Effector memory CD8-positive, alpha-beta T cell (primary cell): Measurements from ENCODE around the gene MAP3K8.
"Not testable (repeated sequence)": the region's sequence is repeated elsewhere in the genome, so short reads cannot be mapped to it uniquely, and the experiment has no call there.

Source experiments
- ATAC-seq: fragments of 150-1000 bp; cut with Tn5 transposase; replicated peaks from 2 replicates; pipeline ENCODE4 v1.10.0; 2021; ENCODE audit warnings: mild to moderate bottlenecking, moderate library complexity
- DNase-seq, 3 experiments: peaks; one replicate each; pipeline ENCODE4 v3.0.0; 2021
- H3K27ac Mint-ChIP-seq, 2 donors: one replicate each; pipeline ENCODE4 v1.8.0; 2022; ENCODE audit warnings: mild to moderate bottlenecking in 2 of 2, mixed read lengths in 2 of 2, moderate library complexity in 2 of 2
- H3K27me3 Mint-ChIP-seq, 2 donors: one replicate each; pipeline ENCODE4 v1.8.0; 2022; ENCODE audit warnings: mixed read lengths in 2 of 2
- H3K36me3 Mint-ChIP-seq: one replicate; pipeline ENCODE4 v1.8.0; 2022; ENCODE audit warnings: mild to moderate bottlenecking, moderate library complexity, mixed read lengths; ENCODE audit not compliant: insufficient read depth
- H3K4me1 Mint-ChIP-seq, 2 donors: one replicate each; pipeline ENCODE4 v1.8.0; 2022; ENCODE audit warnings: low read depth in 2 of 2, mixed read lengths in 2 of 2
- H3K4me3 Mint-ChIP-seq, 2 donors: one replicate each; pipeline ENCODE4 v1.8.0; 2022; ENCODE audit warnings: mild to moderate bottlenecking in 2 of 2, mixed read lengths in 2 of 2, moderate library complexity in 2 of 2
- H3K9me3 Mint-ChIP-seq, 2 donors: one replicate each; pipeline ENCODE4 v1.8.0; 2022; ENCODE audit warnings: mixed read lengths in 2 of 2

MAP3K8 gene

GRCh38 chr10:30431435-30431911 lies 2.5 kb upstream of the MAP3K8 start:
- DNase-seq (no peak), ATAC-seq (no peak)
- Mint-ChIP-seq H3K4me1 (peaks cover 25 to 26% of the 10 kb centered on the region in 2 donors), H3K9me3 (no peaks in the 10 kb centered on the region), H3K4me3 (no peak overlapping the region), H3K27me3 (no peaks in the 10 kb centered on the region), H3K36me3 (peaks cover 43% of the 10 kb centered on the region), H3K27ac (no peak overlapping the region)

GRCh38 chr10:30432622-30433305 lies 1.2 kb upstream of the MAP3K8 start:
- no peaks in the 10 kb centered on the region for H3K9me3 Mint-ChIP-seq
- H3K4me3 Mint-ChIP-seq: peak overlapping the region; percentile 90 to 95
- DNase-seq: no peak
- ATAC-seq: peak; percentile 3
- peaks cover 54% of the 10 kb centered on the region for H3K36me3 Mint-ChIP-seq
- peaks cover 34 to 35% of the 10 kb centered on the region in 2 donors for H3K4me1 Mint-ChIP-seq
- H3K27ac Mint-ChIP-seq: peak overlapping the region; percentile 90 to 95
- H3K27me3 Mint-ChIP-seq: no peaks in the 10 kb centered on the region

- Mint-ChIP-seq H3K27me3 (no peaks in the 10 kb centered on the region), H3K9me3 (no peaks in the 10 kb centered on the region), H3K27ac (peak overlapping the region; percentile 90 to 95), H3K36me3 (peaks cover 59% of the 10 kb centered on the region), H3K4me1 (peaks cover 34 to 35% of the 10 kb centered on the region in 2 donors), H3K4me3 (peak overlapping the region; percentile 90 to 95)
- DNase-seq (peak; percentile 25 to 38 (median 28)), ATAC-seq (peak; percentile 4)
Observed at GRCh38 chr10:30433306-30433729, 666 bp upstream of the MAP3K8 start.

GRCh38 chr10:30434273-30435072 lies 489 bp downstream of the MAP3K8 start:
- peaks cover 71% of the 10 kb centered on the region for H3K36me3 Mint-ChIP-seq
- ATAC-seq: peak; percentile 54
- H3K27ac Mint-ChIP-seq: peak overlapping the region; percentile 90 to 95
- H3K4me3 Mint-ChIP-seq: peak overlapping the region; percentile 90 to 95
- DNase-seq: peak; percentile 53 to 58 (median 56)
- H3K4me1 Mint-ChIP-seq: peaks cover 39 to 44% of the 10 kb centered on the region in 2 donors
- H3K27me3 Mint-ChIP-seq: no peaks in the 10 kb centered on the region
- no peaks in the 10 kb centered on the region for H3K9me3 Mint-ChIP-seq

- ATAC-seq (no peak), DNase-seq (no peak)
- Mint-ChIP-seq H3K27ac (peak overlapping the region; percentile 90 to 95), H3K9me3 (no peaks in the 10 kb centered on the region), H3K36me3 (peaks cover 77% of the 10 kb centered on the region), H3K27me3 (no peaks in the 10 kb centered on the region), H3K4me3 (peak overlapping the region; percentile 90 to 95), H3K4me1 (peaks cover 39 to 48% of the 10 kb centered on the region in 2 donors)
Observed at GRCh38 chr10:30435073-30435422, 1.1 kb downstream of the MAP3K8 start.

- H3K4me1 Mint-ChIP-seq: peaks cover 42 to 51% of the 10 kb centered on the region in 2 donors
- ATAC-seq, DNase-seq, H3K9me3 Mint-ChIP-seq, H3K27me3 Mint-ChIP-seq: not testable (repeated sequence)
- H3K27ac Mint-ChIP-seq: peak overlapping the region; percentile 90 to 95
- peaks cover 82% of the 10 kb centered on the region for H3K36me3 Mint-ChIP-seq
- peak overlapping the region; percentile 90 to 95 for H3K4me3 Mint-ChIP-seq
Observed at GRCh38 chr10:30435499-30436167, 1.6 kb downstream of the MAP3K8 start.

- Mint-ChIP-seq H3K4me1 (peaks cover 42 to 55% of the 10 kb centered on the region in 2 donors), H3K9me3 (no peaks in the 10 kb centered on the region), H3K27me3 (no peaks in the 10 kb centered on the region), H3K36me3 (peaks cover 86% of the 10 kb centered on the region), H3K4me3 (peak overlapping the region; percentile 90 to 95), H3K27ac (peak overlapping the region; percentile 90 to 95)
- DNase-seq (no peak), ATAC-seq (no peak)
Observed at GRCh38 chr10:30436191-30436611, 2.2 kb downstream of the MAP3K8 start.

- DNase-seq: no peak
- Mint-ChIP-seq H3K27ac (peak overlapping the region; percentile 90 to 95), H3K27me3 (no peaks in the 10 kb centered on the region), H3K4me3 (peak overlapping the region; percentile 90 to 95), H3K9me3 (no peaks in the 10 kb centered on the region), H3K4me1 (peaks cover 42 to 57% of the 10 kb centered on the region in 2 donors), H3K36me3 (peaks cover 90% of the 10 kb centered on the region)
- ATAC-seq: no peak
Observed at GRCh38 chr10:30436671-30437030, 2.7 kb downstream of the MAP3K8 start.

- Mint-ChIP-seq H3K27me3 (no peaks in the 10 kb centered on the region), H3K27ac (peak overlapping the region; percentile 90 to 95), H3K4me3 (peak overlapping the region; percentile 90 to 95), H3K4me1 (peaks cover 47 to 63% of the 10 kb centered on the region in 2 donors), H3K9me3 (no peaks in the 10 kb centered on the region), H3K36me3 (peaks cover 96% of the 10 kb centered on the region)
- DNase-seq: peak in 2 of 3 experiments; percentile 18 to 22
- peak; percentile 33 for ATAC-seq
Observed at GRCh38 chr10:30437031-30437841, 3.3 kb downstream of the MAP3K8 start.

- Mint-ChIP-seq H3K4me1 (peaks cover 42 to 64% of the 10 kb centered on the region in 2 donors), H3K27ac (peak overlapping the region; percentile 90 to 95), H3K4me3 (peak overlapping the region; percentile 90 to 95)
Observed at GRCh38 chr10:30438021-30438850, 4.3 kb downstream of the MAP3K8 start.

GRCh38 chr10:30439931-30440330 lies 5.9 kb downstream of the MAP3K8 start:
- DNase-seq: no peak
- Mint-ChIP-seq H3K4me3 (peak overlapping the region; percentile 17 to 90), H3K27ac (peak overlapping the region in 1 of 2 donors; percentile 72), H3K27me3 (no peaks in the 10 kb centered on the region), H3K9me3 (no peaks in the 10 kb centered on the region), H3K36me3 (peaks cover 88% of the 10 kb centered on the region), H3K4me1 (peaks cover 49 to 79% of the 10 kb centered on the region in 2 donors)
- no peak for ATAC-seq

More at GRCh38 chr10:30438021-30438850, 4.3 kb downstream of the MAP3K8 start:
- H3K9me3 Mint-ChIP-seq: no peaks in the 10 kb centered on the region
- DNase-seq (no peak), ATAC-seq (no peak)
- H3K36me3 Mint-ChIP-seq: peaks cover 97% of the 10 kb centered on the region
- no peaks in the 10 kb centered on the region for H3K27me3 Mint-ChIP-seq

GRCh38 chr10:30442019-30442606 lies 8.1 kb downstream of the MAP3K8 start:
- Mint-ChIP-seq H3K4me3 (peak overlapping the region; percentile 55 to 60), H3K4me1 (peaks cover 37 to 80% of the 10 kb centered on the region in 2 donors), H3K36me3 (peaks cover 80% of the 10 kb centered on the region), H3K9me3 (no peaks in the 10 kb centered on the region), H3K27ac (peak overlapping the region; percentile 72 to 84), H3K27me3 (no peaks in the 10 kb centered on the region)
- ATAC-seq (no peak), DNase-seq (no peak)
